Thyroid gland (tissue), 4 donors: Measurements from ENCODE around the gene TYK2.

ENCODE experiments used
- POLR2A ChIP-seq, 2 donors: fragments of 450-650 bp; IDR thresholded peaks; one replicate each; pipeline ENCODE4 v1.6.1; 2017; ENCODE audit warnings: antibody characterized with exemption in 2 of 2, mild to moderate bottlenecking in 2 of 2, moderate library complexity in 1 of 2
- TF ChIP-seq, protein P1 (sequence below), 6 experiments: fragments of 200-600 bp in 3 of 6; fragments of 450-650 bp in 3 of 6; sonication (generic) in 3 of 6; IDR thresholded peaks; one replicate each; pipeline ENCODE4 v1.5.1; 2016 to 2019; ENCODE audit warnings: antibody characterized with exemption in 6 of 6, mild to moderate bottlenecking in 2 of 6, inconsistent platforms in 1 of 6, moderate library complexity in 1 of 6

DNA sequence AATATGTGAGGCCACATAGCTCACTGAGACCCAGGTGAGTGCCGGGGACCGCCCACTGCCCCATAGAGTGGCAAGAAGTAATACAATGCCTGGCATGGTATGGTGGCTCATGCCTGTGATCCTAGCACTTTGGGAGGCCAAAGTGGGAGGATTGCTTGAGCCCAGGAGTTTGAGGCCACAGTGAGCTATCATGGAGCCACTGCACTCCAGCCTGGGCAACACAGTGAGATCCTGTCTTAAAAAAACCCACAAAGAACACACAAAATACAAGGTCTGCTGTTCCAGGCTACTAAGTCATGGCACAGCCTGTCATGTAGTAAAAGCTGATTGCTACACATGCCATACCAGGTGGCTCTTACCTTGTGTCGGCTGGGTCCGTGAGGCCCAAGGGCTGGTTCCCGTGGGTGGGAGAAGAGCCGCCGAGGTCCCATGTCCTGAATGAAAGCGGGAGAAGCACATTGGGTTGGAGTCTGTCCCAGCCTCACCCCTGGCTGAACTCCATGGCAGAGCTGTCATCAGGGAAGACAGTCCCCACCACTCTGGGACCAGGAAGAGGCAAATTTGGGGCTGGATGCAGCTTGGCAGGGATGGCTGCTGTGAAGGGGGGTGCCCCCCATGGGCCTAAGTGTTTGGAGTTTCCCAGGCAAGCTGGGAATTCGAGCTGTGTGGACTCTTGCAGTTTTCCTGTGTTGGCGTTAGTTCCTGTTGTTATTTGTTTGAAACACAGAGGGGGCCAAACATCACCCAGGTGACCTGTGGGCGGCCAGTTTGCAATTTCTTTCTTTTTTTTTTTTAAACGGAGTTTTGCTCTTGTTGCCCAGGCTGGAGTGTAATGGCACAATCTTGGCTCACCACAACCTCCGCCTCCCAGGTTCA, 61.3 kb downstream of the TYK2 start:
- TF ChIP-seq, protein P1, sequence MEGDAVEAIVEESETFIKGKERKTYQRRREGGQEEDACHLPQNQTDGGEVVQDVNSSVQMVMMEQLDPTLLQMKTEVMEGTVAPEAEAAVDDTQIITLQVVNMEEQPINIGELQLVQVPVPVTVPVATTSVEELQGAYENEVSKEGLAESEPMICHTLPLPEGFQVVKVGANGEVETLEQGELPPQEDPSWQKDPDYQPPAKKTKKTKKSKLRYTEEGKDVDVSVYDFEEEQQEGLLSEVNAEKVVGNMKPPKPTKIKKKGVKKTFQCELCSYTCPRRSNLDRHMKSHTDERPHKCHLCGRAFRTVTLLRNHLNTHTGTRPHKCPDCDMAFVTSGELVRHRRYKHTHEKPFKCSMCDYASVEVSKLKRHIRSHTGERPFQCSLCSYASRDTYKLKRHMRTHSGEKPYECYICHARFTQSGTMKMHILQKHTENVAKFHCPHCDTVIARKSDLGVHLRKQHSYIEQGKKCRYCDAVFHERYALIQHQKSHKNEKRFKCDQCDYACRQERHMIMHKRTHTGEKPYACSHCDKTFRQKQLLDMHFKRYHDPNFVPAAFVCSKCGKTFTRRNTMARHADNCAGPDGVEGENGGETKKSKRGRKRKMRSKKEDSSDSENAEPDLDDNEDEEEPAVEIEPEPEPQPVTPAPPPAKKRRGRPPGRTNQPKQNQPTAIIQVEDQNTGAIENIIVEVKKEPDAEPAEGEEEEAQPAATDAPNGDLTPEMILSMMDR (IDR thresholded peaks at IDR 0.05): no peak
- no peak for TF ChIP-seq POLR2A (IDR thresholded peaks at IDR 0.05)
